Activated naive CD4-positive, alpha-beta T cell treated with anti-CD3 and anti-CD28 coated beads for 36 hours (primary cell): Measurements from ENCODE around the gene NACC1. TPM values are rescaled to one million over a fixed set of nuclear protein-coding genes. Genes with fewer than 3 reads are reported as not detected.

ENCODE experiments used
- CTCF ChIA-PET: fragments of 350-600 bp; sonication (Branson Sonifier 250); formaldehyde crosslinking; loops from one replicate; lab custom pipeline; 2021; ENCODE audit warnings: antibody characterized with exemption; lab: Charles Lee
- DNase-seq: peaks from one replicate; pipeline ENCODE4 v3.0.0-alpha.2; 2020
- H3K27ac Mint-ChIP-seq: one replicate; pipeline ENCODE4 v1.8.0; 2021; ENCODE audit warnings: mild to moderate bottlenecking, mixed read lengths
- H3K27me3 Mint-ChIP-seq: one replicate; pipeline ENCODE4 v1.8.0; 2021; ENCODE audit warnings: low read depth, mixed read lengths
- H3K36me3 Mint-ChIP-seq: one replicate; pipeline ENCODE4 v1.8.0; 2021; ENCODE audit warnings: low read depth, mixed read lengths
- H3K4me1 Mint-ChIP-seq: one replicate; pipeline ENCODE4 v1.8.0; 2021; ENCODE audit warnings: low read depth, mixed read lengths
- H3K4me3 Mint-ChIP-seq: one replicate; pipeline ENCODE4 v1.8.0; 2021; ENCODE audit warnings: mild to moderate bottlenecking, moderate library complexity, mixed read lengths
- H3K9me3 Mint-ChIP-seq: one replicate; pipeline ENCODE4 v1.8.0; 2021; ENCODE audit warnings: mixed read lengths
- intact Hi-C: fragments of 100-400 bp; cut with micrococcal nuclease; formaldehyde crosslinking; loops from one replicate; pipeline ENCODE4 v1.15.1; 2023
- total RNA-seq, 2 experiments: library from RNA; stranded (reverse); gene quantifications; one replicate each; pipeline ENCODE4 v1.2.3, GENCODE V29; 2021

NACC1 gene
- total RNA-seq, 2 experiments from 2014 or later, result 41.3 to 45.0 TPM

GRCh38 chr19:13097463-13098258, 20.4 kb upstream of the NACC1 start:
- intact Hi-C loops, result loop anchor here (1.0 to 5.0 kb wide), 4 partner anchors 53 to 215 kb away; partner anchors contain the start of genes DNASE2, IER2 and STX10
- Mint-ChIP-seq H3K9me3 (no peaks in the 10 kb centered on the region), H3K27ac (no peak overlapping the region), H3K27me3 (peaks cover 31% of the 10 kb centered on the region), H3K4me1 (peaks cover 47% of the 10 kb centered on the region), H3K4me3 (peak overlapping the region; percentile 44), H3K36me3 (peaks cover 2% of the 10 kb centered on the region)
- CTCF ChIA-PET, result interaction anchor here (5.0 kb wide), 1 partner anchor 120 kb away, joined by 92 read pairs; no protein-coding TSS in a partner anchor
- DNase-seq, result peak; percentile 38

- intact Hi-C loops, result loop anchor here (1.0 to 5.0 kb wide), 3 partner anchors 85 to 216 kb away; partner anchors contain the start of gene DNASE2
- Mint-ChIP-seq H3K36me3 (peaks cover 2% of the 10 kb centered on the region), H3K4me3 (peak overlapping the region; percentile 72), H3K27me3 (peaks cover 31% of the 10 kb centered on the region), H3K9me3 (no peaks in the 10 kb centered on the region), H3K4me1 (peaks cover 51% of the 10 kb centered on the region), H3K27ac (no peak overlapping the region)
- CTCF ChIA-PET, result interaction anchor here (1.5 kb wide), 1 partner anchor 116 kb away, joined by 3 read pairs; no protein-coding TSS in a partner anchor
- peak; percentile 24 for DNase-seq
These were observed 19.6 kb upstream of the NACC1 start for GRCh38 chr19:13098277-13099072.

- intact Hi-C loops, result loop anchor here (2.0 to 5.0 kb wide), 2 partner anchors 109 to 217 kb away; partner anchors contain the start of gene DNASE2
- H3K36me3 Mint-ChIP-seq, result peaks cover 2% of the 10 kb centered on the region
- peaks cover 51% of the 10 kb centered on the region for H3K4me1 Mint-ChIP-seq
- DNase-seq, result peak; percentile 84
- H3K27me3 Mint-ChIP-seq, result peaks cover 31% of the 10 kb centered on the region
- CTCF ChIA-PET, result interaction anchor here (0.7 to 1.5 kb wide), 7 partner anchors 33 to 134 kb away, joined by 3 to 8 read pairs (median 3); no protein-coding TSS in a partner anchor
- H3K9me3 Mint-ChIP-seq, result no peaks in the 10 kb centered on the region
- peak overlapping the region; percentile 80 for H3K27ac Mint-ChIP-seq
- peak overlapping the region; percentile 72 for H3K4me3 Mint-ChIP-seq
These were observed 18.7 kb upstream of the NACC1 start for GRCh38 chr19:13099073-13099999.

GRCh38 chr19:13100031-13100588, 18.0 kb upstream of the NACC1 start:
- Mint-ChIP-seq H3K27me3 (peaks cover 25% of the 10 kb centered on the region), H3K4me3 (peak overlapping the region; percentile 60), H3K9me3 (no peaks in the 10 kb centered on the region), H3K36me3 (peaks cover 4% of the 10 kb centered on the region), H3K27ac (peak overlapping the region; percentile 80), H3K4me1 (peaks cover 54% of the 10 kb centered on the region)
- DNase-seq, result peak; percentile 85
- CTCF ChIA-PET, result interaction anchor here (0.7 to 1.5 kb wide), 7 partner anchors 32 to 135 kb away, joined by 3 to 8 read pairs (median 3); no protein-coding TSS in a partner anchor
- intact Hi-C loops, result loop anchor here (1.0 to 5.0 kb wide), 4 partner anchors 17 to 318 kb away; no protein-coding TSS in a partner anchor

- H3K9me3 Mint-ChIP-seq, result no peaks in the 10 kb centered on the region
- intact Hi-C loops, result loop anchor here (1.0 to 5.0 kb wide), 4 partner anchors 16 to 319 kb away; no protein-coding TSS in a partner anchor
- peaks cover 20% of the 10 kb centered on the region for H3K27me3 Mint-ChIP-seq
- CTCF ChIA-PET, result interaction anchor here (0.9 to 1.4 kb wide), 6 partner anchors 40 to 146 kb away, joined by 3 to 8 read pairs (median 4); no protein-coding TSS in a partner anchor
- H3K4me3 Mint-ChIP-seq, result peak overlapping the region; percentile 10
- peak overlapping the region; percentile 6 for H3K27ac Mint-ChIP-seq
- peaks cover 52% of the 10 kb centered on the region for H3K4me1 Mint-ChIP-seq
- H3K36me3 Mint-ChIP-seq, result peaks cover 4% of the 10 kb centered on the region
- no peak for DNase-seq
These were observed 17.0 kb upstream of the NACC1 start for GRCh38 chr19:13100841-13101589.

- DNase-seq, result no peak
- Mint-ChIP-seq H3K4me3 (peak overlapping the region; percentile 61), H3K27me3 (peaks cover 16% of the 10 kb centered on the region), H3K36me3 (peaks cover 4% of the 10 kb centered on the region), H3K9me3 (no peaks in the 10 kb centered on the region), H3K4me1 (peaks cover 49% of the 10 kb centered on the region), H3K27ac (peak overlapping the region; percentile 6)
- intact Hi-C loops, result loop anchor here (2.0 to 5.0 kb wide), 2 partner anchors 55 to 320 kb away; no protein-coding TSS in a partner anchor
- CTCF ChIA-PET, result interaction anchor here (0.6 to 1.2 kb wide), 4 partner anchors 79 to 147 kb away, joined by 3 to 6 read pairs (median 4); no protein-coding TSS in a partner anchor
These were observed 16.3 kb upstream of the NACC1 start for GRCh38 chr19:13101590-13102415.

GRCh38 chr19:13102416-13102665, 15.7 kb upstream of the NACC1 start:
- intact Hi-C loops, result loop anchor here (5.0 kb wide), 1 partner anchor 320 kb away; no protein-coding TSS in a partner anchor
- H3K4me3 Mint-ChIP-seq, result peak overlapping the region; percentile 61
- H3K27ac Mint-ChIP-seq, result no peak overlapping the region
- peaks cover 12% of the 10 kb centered on the region for H3K27me3 Mint-ChIP-seq
- CTCF ChIA-PET, result no interaction called here
- DNase-seq, result peak; percentile 17
- H3K9me3 Mint-ChIP-seq, result no peaks in the 10 kb centered on the region
- peaks cover 6% of the 10 kb centered on the region for H3K36me3 Mint-ChIP-seq
- H3K4me1 Mint-ChIP-seq, result peaks cover 46% of the 10 kb centered on the region

GRCh38 chr19:13102666-13103580, 15.1 kb upstream of the NACC1 start, which contains the start of gene LYL1:
TSS of gene LYL1 (minus strand) at chr19:13102858. CDS start at chr19:13101171, 1,687 bp downstream.
- CTCF ChIA-PET, result interaction anchor here (3.3 to 3.4 kb wide), 2 partner anchors 8 to 125 kb away, joined by 22 to 25 read pairs; no protein-coding TSS in a partner anchor
- peaks cover 10% of the 10 kb centered on the region for H3K36me3 Mint-ChIP-seq
- peak; percentile 24 for DNase-seq
- peaks cover 8% of the 10 kb centered on the region for H3K27me3 Mint-ChIP-seq
- peak within 1 kb of the TSS; percentile 65 for H3K4me3 Mint-ChIP-seq
- intact Hi-C loops, result loop anchor here (5.0 kb wide), 1 partner anchor 321 kb away; no protein-coding TSS in a partner anchor
- H3K27ac Mint-ChIP-seq, result peak within 1 kb of the TSS; percentile 53
- no peaks in the 10 kb centered on the region for H3K9me3 Mint-ChIP-seq
- H3K4me1 Mint-ChIP-seq, result peaks cover 42% of the 10 kb centered on the region
